Cortex of kidney (tissue), 1 donor: ENCODE data around the gene UMPS.

Source experiments
- DNase-seq: peaks from one replicate; lab custom pipeline; 2025; lab: John Stamatoyannopoulos, UW

Gene UMPS

GRCh38 chr3:124730129-124730940, at the start of gene UMPS:
Gene UMPS, plus strand, starts transcription at chr3:124730452. Its CDS starts 20 bp downstream, at chr3:124730472.
- no peak for DNase-seq

GRCh38 chr3:124680521-124680920, 49.7 kb upstream of the UMPS start:
- no peak for DNase-seq

GRCh38 chr3:124682263-124682662, 48.0 kb upstream of the UMPS start:
- DNase-seq, result no peak

DNA sequence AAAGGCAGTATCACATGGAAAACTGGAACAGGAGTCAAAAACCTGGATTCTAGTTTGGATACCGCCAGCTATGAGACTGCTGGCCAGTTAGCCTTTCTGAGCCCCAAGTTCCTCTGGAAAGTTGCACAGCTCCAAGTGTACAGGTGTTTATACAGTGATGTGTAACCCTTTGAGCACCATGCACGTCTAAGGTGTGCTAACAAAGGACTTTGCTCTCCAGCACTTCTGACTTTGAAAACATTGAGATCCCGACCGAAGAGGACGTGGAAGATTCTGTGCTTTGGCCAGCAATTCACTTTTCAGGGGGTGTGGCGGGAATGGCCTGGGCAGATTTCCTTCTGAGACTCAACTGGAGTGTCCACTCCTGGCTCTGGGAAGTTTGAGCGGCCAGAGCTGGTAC, 45.8 kb upstream of the UMPS start:
- DNase-seq, result no peak

GRCh38 chr3:124685067-124685466, 45.2 kb upstream of the UMPS start:
- DNase-seq, result no peak

- no peak for DNase-seq
These were observed 44.8 kb upstream of the UMPS start for GRCh38 chr3:124685481-124685880.

GRCh38 chr3:124686028-124686670, 44.1 kb upstream of the UMPS start:
- DNase-seq, result no peak

GRCh38 chr3:124688581-124689454, 41.4 kb upstream of the UMPS start:
- DNase-seq, result no peak

DNA sequence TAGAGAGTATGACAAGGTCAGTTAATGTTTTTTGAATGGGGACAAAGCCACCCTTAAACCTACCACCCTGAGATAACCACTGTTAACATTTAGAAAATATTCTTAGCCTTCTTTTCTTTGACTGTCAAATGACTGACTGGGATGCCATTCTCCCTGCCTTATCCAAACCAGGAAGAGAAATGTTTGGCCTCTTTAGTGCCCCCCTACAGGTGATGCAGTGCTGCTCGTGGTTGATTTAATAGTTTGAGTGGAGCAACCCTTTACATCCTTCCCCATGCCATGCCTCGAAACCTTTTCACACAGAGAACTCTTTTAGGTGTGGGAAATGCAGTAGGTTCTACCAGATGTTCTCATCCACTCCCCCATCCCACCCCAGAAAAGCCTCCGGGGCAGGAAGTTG, 38.7 kb upstream of the UMPS start:
- no peak for DNase-seq

GRCh38 chr3:124694486-124694885, 35.8 kb upstream of the UMPS start:
- DNase-seq, result no peak

DNA sequence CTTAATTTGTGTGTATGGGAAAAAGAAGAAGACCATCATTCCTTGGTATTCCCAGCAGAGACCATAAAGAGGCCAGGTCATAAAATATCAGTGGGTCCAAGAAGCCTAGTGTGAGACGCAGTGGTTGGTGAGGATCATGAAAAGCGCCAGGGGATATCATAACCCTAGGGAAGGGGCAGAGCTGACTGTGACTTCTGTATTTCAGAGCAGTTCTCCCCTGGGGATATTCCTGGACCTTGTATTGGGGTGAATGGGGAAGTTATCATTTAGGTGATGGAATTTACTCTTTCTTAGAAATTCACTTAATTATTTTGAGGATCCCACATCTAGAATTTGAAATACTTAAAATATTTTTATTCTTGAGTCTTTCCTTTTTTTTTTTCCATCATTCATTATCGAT, 34.9 kb upstream of the UMPS start:
- no peak for DNase-seq

DNA sequence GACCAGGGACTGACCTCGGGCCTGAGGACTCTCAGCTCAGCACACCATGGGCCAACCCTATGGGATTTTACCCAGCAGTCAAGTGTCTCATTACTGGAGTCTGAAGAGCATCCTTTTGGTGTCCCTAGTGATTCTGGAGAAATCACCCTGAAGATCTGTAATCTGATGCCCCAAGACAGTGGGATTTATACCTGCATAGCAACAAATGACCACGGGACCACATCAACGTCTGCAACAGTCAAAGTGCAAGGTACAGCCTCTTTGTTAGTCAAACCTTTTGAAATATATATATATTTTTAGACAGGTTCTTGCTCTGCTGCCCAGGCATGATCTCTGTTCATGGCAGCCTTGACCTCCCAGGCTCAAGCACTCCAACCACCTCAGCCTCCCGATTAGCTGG, 34.2 kb upstream of the UMPS start:
- no peak for DNase-seq

DNA sequence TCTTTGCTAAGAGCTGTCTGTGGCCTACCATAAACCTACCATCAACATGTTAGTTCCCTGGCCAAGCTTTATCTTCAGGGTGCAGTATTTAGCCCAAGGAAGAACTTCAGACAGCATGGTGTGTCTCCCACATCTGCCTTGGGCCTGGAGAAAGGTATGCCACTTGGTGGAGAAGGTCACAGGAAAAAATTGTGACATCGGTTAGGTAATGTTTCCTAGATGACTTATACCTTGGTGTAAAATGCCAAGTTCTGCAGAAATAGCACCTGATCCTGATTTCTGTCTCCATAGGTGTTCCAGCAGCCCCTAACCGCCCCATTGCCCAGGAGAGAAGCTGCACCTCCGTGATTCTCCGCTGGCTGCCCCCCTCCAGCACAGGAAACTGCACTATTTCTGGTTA, 33.0 kb upstream of the UMPS start:
- DNase-seq, result no peak

- no peak for DNase-seq
These were observed 32.1 kb upstream of the UMPS start for GRCh38 chr3:124698030-124698770.

- no peak for DNase-seq
These were observed 31.2 kb upstream of the UMPS start for GRCh38 chr3:124699051-124699450.

GRCh38 chr3:124699686-124700396, 30.4 kb upstream of the UMPS start:
- no peak for DNase-seq

- no peak for DNase-seq
These were observed 29.2 kb upstream of the UMPS start for GRCh38 chr3:124700880-124701684.

DNA sequence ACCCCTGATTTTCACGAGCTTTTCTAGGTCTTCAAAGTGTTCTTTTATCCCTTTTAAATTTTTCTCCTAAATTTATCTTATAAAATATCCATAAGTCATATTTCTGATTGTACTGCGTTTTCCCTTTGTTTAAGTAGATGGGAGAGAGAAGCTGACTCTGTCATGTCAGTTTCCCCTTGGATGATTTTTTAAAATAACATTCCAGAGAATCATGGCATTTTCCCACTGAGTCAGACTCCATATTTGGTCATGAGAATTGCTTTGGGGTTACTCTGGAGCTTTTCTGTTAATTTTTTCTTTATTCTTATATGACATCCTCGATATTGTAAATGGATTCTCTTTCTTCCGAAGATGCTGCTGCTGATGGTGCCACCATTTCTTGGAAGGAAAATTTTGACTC, 28.6 kb upstream of the UMPS start:
- no peak for DNase-seq

- no peak for DNase-seq
These were observed 27.3 kb upstream of the UMPS start for GRCh38 chr3:124702950-124703349.

DNA sequence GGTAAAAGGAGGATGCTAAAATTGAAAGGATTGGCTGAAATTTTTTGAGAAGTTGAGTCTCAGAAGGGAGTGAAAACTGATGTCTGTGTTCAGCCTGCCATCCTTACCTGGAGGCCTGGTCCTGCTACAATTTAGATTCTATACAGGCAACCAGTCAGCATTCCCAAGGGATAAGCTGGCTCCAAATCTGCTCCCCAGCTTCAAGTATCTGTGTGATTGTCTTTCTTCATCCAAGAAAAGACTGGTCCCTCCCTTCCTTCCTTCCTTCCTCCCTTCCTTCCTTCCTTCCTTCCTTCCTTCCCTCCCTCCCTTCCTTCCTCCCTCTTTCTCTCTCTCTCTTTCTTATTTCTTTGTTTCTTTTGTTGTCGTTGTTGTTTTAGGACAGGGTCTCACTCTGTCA, 24.7 kb upstream of the UMPS start:
- DNase-seq, result no peak
